SK-N-MC (cell line): ENCODE measurements around the gene PCDHB4.

Source experiments
- EZH2 ChIP-seq: fragments of 200-600 bp; sonication (generic); IDR thresholded peaks from one replicate; pipeline ENCODE4 v1.6.1; 2017; ENCODE audit warnings: antibody characterized with exemption
- POLR2AphosphoS5 ChIP-seq: IDR thresholded peaks from 2 replicates; pipeline ENCODE4 v1.6.1; 2012; ENCODE audit warnings: mild to moderate bottlenecking, low read depth, low read length, borderline replicate concordance

- TF ChIP-seq EZH2: no peak
- no peak for TF ChIP-seq POLR2AphosphoS5
Observed at GRCh38 chr5:141105350-141105749, 16.3 kb upstream of the PCDHB4 start.
